GM18507 (cell line): ENCODE measurements around the gene MLLT1.

Experiments
- DNase-seq: peaks from one replicate; pipeline ENCODE4 v3.0.0; 2011; ENCODE audit warnings: low read depth; ENCODE audit not compliant: insufficient read length; ENCODE audit errors: extremely low spot score
- FAIRE-seq: peaks from 2 replicates; lab custom pipeline; 2011; peaks lifted over from hg19 to GRCh38; lab: Jason Lieb, UNC

MLLT1 gene

DNA sequence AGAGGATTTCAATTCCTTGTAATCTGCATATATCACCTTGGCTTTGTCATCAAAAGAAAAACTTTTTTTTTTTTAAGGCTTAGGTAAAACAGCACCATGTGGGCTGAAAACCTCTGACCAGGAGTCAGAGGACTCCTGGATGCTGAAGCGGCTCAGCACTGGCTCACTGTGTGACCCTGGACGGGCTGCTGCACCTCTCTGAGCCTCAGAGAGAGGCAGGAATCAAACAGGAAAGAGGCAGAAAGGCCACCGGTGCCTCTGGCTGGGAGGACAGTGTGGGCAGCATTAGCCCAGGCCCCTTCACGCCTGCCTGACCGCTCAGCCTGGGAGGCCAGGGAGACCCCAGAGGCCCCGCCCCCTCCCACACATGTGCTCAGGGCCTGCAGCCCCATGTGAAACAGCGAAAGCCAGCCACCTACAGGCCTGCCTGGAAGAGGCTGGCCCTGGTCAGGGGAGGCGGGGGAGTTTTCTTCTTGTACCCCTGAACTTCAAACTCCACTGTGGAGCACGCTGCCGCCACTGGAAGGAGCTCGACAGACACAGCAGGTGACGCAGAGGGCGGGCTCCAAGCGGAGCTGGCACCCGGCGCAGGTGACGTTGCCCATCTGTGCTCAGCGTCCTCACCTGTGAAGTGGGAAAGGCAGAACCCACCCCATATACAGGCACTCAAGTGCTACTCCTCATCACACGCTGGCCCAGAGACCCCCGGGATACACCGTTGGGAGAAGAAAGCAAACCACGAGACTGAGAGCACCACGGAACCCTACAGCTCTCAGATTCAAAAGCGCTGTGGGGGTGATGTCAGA is 39.7 kb downstream of the MLLT1 start:
- no peak for DNase-seq
- FAIRE-seq, result no peak

DNA sequence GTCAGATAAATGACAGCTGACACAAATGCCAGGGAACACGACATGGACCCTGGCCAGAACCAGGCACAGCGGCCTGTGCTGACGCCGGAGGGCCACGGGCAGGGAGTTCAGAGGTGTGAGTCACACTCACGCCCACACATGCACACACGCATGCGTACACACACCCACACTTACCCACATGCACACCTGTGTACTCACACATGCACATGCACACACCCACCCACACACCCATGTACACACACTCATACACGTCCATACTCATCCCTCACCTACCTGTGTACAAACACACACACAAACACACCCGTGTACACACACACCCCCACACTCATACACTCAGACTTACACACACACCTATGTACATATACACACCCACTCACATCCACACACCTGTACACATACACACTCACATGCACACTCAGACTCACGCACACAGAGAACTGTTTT is 40.4 kb downstream of the MLLT1 start:
- DNase-seq (no peak), FAIRE-seq (no peak)

DNA sequence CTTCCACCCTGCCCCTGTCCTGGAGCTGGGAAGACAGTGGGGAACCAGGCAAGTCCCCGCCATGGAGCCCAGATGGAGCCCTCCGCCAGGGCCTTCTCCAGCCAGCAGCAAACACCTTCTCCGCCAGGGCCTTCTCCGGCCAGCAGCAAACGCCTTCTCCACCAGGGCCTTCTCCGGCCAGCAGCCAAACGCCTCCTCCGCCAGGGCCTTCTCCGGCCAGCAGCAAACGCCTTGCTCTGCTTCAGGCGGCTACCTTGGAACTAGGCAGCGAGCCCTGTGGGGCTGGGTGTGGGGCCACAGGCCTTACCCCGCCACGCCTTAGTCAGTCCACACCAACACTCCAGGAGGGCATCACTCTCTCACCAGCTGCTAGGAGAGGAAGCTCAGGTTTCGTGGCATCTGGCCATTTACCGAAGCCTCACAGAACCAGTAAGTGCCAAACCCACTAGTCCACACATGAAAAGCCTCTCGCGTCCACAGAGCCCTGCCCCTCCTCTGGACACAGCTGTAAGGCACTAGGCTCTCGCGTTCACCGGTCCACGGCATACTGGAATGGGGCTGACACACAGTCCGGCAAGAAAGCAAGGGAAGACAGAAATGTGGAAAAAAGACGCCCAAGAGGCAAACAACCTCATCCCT is 41.0 kb downstream of the MLLT1 start:
- no peak for DNase-seq
- no peak for FAIRE-seq

DNA sequence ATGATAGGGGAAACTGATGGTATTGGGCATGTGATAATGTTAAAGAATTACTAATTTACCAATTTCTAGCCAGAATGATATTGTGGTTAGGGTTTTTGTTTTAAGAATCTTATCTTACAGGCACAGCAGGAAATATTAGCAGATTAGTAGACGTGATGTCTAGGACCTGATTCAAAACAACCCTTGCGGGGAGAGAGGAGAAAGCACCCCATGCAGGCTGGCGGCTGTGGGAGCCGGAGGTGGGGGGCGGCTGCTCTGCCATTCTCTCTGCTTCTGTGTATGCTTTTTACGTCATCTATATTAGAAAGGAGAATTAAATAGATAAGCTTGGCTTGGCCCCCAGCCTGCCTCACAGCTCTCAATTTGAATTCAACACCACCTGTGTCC is 41.5 kb downstream of the MLLT1 start:
- no peak for DNase-seq
- FAIRE-seq, result no peak

DNA sequence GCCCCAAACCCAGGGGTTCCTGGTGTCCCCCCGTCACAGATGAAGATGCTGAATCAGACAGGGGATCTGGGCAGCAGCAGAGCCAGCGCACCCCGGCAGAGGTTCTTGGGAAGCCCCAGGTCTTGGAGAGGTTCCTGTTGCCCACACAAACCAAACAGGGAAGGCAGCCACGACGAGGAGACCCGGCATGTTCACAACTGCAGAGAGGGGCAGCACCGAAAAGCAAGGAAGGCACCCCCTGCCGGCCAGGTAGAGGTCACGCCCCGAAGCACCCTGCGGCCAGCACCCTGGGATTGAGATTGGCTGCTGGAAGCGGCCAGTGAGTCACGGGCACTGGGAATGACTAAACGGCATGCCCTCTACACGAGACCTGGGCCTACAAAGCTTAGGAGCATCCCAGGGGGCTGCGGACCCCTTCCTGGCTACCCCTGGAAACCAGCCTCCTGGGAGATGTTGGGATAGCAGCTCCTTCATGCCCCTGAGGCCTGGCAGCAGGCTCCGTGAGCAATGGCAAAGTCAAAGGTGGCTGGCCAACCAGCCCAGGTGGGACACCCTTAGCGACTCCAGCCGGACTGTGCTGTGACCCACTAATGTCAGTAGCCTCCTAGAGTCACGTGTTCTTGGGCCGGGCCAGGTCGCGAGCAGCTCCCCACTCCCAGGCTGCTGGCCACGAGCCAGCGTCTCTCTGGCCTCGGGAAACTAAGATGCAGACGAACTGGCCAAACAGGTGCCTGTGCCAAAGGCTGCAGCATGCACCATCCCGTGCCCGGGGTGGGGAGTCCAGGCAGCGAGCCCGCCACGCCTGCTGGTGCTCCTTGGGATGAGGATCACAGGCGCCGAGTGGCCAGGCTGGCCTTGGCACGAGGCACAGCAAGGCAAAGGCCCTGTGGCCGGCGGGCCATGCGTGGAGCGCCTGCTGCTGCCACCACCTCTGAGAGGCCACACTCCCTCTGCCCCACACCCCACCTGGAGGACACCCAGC is 43.2 kb downstream of the MLLT1 start:
- DNase-seq, result no peak

DNA sequence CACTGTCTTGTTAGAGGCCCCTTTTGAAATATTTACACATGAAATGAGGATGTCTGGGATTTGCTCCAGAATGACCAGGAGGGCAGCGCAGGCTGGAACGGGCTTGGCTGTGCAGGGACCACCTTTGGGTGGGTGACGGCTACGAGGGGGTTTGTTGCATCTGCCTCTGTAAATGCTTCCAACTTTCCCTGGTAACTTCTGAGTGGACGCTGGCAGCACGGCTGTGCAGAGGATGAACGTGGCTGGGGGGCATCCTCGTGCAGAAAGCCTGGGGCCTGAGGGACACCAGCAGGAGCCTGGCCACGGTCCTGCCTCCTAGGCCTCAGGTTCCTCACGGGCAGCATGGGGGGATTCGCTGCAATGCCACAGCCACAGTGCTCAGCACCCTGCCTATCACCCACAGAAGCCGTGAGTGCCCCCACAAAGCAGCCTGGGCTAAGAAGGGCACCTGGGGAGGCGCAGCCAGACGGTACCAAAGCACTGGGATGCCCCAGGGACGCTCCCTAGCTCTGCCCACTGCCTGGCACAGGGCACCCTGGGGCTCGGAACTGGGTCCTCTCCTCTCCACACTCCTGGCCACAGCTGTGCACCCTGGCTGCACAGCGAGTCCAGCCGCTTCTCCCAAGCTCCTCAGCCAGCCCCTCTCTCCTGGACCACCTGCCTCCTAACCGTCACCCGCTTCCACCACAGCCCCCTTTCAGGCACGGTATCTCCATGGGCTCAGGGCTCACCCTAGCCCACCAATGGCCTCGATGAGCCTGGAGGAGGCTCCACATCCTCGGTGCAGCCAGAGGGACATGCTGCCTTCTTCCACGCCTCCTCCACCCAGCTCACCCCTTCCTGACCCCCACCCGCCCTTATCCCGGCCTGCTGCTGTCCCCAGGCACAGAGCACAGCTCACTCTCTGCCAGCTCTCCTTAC is 44.5 kb downstream of the MLLT1 start:
- no peak for FAIRE-seq
- DNase-seq, result no peak

More for the DNA sequence above, 43.2 kb downstream of the MLLT1 start:
- FAIRE-seq, result no peak

DNA sequence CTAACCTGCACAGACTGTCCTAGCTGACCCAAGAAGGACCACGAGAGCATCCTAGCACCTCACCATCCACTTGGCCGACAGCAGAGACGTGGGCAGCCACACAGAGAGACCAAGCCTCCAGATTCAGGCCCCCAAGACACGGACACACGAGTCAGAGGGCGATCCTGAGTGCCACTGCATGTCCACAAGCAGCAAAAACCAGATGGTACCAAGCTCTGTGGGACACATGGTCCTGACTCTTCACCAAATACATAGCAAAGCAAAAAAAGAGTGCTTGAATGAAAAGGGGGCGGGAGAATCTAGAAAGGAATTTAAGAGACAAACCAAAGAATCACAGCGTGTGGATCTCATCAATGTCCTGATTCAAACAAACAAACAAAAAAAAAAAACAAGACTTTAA is 45.2 kb downstream of the MLLT1 start:
- FAIRE-seq, result no peak
- DNase-seq, result no peak

DNA sequence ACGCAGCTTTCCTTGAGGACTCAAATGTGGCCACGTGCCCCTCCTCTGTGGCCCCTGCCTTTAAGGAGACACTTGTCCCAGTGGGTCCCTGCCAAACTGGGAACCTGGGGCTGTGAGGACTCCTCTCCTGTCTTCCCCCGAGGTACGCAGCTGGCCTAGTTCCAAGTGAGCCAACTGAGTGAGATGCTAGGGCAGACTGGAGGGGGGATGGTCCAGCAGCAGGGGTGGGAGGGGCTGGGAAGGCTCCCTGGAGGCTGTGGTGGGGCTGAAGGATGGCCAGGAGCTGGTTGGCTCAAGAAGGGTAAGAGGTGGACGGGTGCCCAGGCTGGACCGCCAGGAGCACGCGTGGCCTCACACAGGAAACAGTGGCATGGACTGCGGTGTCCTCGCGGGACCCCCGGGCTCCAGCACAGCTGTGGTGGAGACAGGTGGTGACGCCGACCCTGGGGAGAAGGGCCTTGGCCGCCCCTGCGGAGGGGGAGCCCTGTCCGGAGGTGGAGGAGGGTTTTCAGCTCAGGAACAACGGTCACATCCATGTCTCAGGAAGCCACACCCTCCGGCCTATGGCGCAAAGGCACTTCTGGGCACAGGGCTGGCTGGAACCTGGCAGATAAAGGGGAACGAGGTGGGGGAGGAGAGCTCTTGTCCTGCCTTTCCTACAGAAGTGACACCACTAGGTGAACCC is 45.8 kb downstream of the MLLT1 start:
- no peak for FAIRE-seq
- no peak for DNase-seq

DNA sequence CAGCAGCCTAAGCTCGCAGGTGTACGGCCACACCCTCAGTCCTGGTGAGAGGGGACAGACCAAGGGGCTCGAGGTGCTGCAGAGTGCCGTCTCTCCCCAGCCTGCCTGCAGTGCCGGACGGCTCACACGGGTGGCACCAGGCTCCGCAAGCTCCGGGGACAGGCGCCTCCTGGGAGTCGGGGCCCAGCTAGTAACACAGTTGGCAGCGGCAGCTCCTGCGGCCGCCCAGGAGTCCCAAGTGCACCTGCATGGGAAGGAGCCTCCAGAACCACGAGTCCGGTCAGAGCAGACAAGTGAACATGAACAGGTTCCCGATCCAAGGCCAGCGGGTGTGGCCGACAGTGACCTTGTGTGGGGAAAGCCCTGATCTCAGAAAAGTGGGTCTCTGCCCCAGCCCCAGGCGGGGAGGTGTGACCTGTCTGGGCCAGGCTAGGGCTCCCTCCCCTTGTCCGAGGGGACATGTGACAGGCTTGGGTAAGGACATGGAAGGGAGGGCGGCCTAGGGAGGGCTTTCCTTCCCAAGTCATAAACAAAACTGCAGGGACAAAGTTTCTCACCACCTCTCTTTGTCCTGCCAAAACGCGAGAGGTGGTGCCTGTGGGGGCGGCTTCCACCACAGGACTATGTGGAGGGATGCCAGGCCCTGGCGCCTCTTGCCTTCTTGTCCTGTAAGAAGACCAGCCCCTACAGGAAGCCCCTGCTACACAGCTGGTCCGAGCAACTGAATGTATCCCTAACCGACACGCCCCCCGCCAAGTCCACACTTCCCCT is 46.5 kb downstream of the MLLT1 start:
- FAIRE-seq (no peak), DNase-seq (no peak)

DNA sequence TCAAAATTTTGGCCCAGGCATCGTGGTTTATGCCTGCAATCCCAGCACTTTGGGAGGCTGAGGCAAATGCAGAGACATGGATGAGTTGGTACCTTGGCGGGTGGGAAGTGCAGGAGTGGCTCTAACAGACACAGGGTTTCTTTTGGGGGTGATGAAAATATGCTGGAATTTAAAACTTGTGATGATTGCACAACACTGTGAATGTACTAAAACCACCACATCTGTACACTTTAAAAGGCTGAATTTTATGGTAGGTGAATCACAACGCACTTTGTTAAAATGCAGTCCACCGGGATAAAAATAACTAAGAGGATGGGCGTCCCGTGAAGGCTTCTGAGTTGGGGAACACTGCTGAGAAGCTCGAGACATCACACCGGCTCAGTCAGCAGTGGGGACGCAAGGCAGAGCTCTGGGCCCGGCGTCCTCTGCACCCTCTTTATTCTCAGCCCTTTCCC is 47.1 kb downstream of the MLLT1 start:
- FAIRE-seq (no peak), DNase-seq (no peak)

DNA sequence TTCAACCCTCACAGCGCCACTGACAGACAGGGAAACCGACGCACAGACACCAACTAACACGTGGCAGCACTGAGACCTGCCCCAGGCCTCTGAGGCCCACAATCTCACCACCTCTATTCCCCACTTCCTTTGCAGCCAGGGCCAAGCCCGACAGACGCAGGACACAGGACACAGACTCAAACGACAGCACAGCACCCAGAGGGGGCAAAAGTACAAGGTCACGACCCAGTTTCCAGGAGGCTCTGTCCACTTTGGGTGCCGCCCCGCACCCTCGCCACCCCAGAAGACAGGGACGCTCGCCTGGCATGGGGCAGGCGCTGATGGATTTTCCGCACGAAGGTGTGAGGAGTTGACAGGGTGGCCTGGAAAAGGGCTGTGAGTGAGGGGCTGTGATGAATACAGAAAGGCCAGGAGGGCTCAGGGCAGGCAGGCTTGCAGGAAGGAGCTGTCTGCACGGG is 48.8 kb downstream of the MLLT1 start:
- FAIRE-seq (no peak), DNase-seq (no peak)

DNA sequence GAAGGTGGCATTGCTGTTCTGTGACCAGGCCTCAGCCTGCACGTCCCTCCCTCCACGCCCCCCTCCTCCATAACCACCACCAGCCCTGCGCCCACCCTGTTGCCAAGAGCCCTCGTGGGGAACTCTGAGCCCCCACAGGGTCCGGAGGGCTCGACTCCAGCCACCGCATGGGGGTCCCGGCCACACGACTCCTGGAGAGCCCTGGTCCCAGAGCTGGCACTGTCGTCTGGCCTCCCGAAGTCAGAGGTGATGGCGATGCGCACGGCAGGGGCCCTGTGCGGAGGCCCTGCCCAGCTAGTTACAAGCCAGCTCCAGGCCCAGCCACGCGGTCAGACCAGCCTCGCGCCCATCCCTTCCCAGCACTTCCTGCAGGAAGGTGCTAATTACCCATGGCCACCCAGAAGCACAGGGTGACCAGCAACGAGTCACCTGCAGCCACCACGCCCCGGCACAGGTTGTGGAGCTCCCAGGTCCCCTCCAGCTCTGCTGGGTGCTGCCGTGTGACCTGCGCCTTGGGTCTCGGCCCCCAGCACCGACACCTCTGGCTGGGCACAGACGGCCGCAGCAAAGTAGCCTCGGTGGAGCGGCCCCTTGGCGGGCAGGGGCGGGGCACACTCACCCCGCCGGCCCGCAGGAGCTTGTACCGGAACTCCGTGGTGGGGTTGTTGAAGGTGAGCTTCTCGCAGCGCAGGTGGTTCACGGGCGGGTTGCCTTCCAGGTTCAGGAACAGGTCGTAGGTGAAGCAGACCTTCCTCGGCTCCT is 49.6 kb downstream of the MLLT1 start:
- DNase-seq (no peak), FAIRE-seq (no peak)

DNA sequence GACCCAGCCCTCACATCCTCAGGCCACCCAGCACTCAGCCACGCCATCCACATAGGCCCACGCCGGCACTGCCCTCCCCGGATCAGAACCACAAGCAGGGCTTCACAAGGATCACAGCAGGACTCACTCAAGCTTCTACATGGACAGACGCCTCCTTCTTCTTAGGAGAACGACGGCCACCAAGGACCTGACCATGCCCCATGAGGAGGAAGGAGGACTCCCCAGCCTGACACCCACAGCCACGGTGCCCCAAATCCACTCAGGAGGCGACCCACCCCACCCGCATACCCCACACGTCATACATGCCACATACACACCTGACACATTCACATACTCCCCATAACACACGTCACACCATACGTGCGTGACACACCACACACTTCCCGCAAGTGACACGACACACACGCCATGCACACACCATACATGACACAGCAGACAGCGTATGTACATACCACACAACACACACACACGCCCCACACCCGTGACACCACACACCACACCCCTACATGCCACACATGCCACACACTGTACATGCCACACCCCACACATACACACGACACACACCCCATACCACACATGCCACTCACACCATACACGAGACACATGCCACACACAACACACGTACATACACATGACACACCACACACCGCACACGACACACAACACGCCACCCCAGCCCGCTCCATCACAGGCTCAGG is 50.4 kb downstream of the MLLT1 start:
- FAIRE-seq (no peak), DNase-seq (no peak)

DNA sequence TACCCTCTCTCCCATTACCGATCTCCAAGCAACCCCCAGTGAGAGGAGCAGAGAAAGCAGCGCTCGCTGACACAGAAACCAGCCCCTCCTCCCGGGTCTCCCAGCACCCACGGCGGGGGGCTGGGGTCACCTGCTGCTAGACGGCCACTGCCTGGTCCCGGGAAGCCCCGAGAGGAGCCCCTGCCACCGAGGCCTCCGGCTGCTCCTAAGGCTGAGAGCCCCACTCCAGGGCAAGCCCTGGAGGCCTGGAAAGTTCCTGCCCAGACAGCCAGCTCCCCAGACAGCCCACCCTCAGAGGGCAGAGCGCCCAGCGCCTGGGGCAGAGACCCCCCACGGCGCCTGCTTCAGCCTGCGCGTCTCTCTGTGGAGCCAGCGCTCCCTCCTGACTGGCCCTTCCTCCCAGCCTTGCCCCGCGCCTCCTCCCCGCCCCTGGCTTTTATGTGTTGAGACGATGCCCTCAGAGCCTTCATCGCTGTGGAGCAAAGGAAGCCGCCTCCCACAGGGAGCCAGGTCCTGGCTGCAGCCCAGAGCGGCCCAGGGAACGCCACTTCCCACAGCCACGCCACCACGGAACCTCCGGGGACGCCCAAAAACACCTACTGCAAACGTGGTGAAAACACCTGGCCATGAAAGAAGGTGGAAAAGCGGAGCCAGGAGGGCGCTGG is 51.1 kb downstream of the MLLT1 start:
- DNase-seq, result no peak
- FAIRE-seq, result no peak

DNA sequence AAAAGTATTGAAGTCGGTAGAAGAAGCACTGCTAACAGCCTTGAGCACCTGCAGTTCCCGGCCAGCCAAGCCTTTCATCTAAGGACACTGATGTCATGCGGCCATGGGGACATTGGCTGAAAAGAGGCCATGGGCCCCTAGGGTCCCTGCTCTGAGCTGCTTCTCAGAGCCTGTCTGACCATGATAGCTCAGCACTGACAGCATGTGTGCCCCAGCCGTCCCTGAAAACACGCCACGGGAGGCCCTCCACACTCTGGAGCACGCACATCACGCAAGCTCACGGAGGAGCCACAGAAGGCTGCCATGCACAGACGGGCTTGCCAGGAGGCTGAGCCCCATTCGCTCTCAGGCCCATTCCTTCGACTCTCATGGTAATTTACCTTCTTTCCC is 51.8 kb downstream of the MLLT1 start:
- FAIRE-seq (no peak), DNase-seq (no peak)
